HG03045 (cell line): Measurements from ENCODE around the gene SERPINB1.
A peak's percentile ranks its signal among the peaks of the same experiment; 100 is the strongest.
"Not testable (repeated sequence)": the region's sequence is repeated elsewhere in the genome, so short reads cannot be mapped to it uniquely, and the experiment has no call there.

Experiments used
- ATAC-seq: cut with Tn5 transposase; IDR thresholded peaks from one replicate; pipeline ENCODE4 v1.9.1; 2021; ENCODE audit warnings: mild to moderate bottlenecking, moderate library complexity; ENCODE audit not compliant: unreplicated experiment

SERPINB1 gene

GRCh38 chr6:2841264-2842138 lies at the start of gene SERPINB1:
Gene SERPINB1 (minus strand): TSS chr6:2841863. CDS start chr6:2840586, 1,277 bp downstream.
- ATAC-seq = peak; percentile 80

- ATAC-seq = no peak
Measured at GRCh38 chr6:2890976-2891767, 49.5 kb upstream of the SERPINB1 start.

GRCh38 chr6:2885967-2886735 lies 44.5 kb upstream of the SERPINB1 start:
- no peak for ATAC-seq

- ATAC-seq = no peak
Measured at GRCh38 chr6:2884804-2885203, 43.1 kb upstream of the SERPINB1 start.

- no peak for ATAC-seq
Measured at GRCh38 chr6:2883673-2884072, 42.0 kb upstream of the SERPINB1 start.

- ATAC-seq = no peak
Measured at GRCh38 chr6:2881423-2881822, 39.8 kb upstream of the SERPINB1 start.

- not testable (repeated sequence) for ATAC-seq
Measured at GRCh38 chr6:2880156-2880555, 38.5 kb upstream of the SERPINB1 start.

GRCh38 chr6:2877960-2878359 lies 36.3 kb upstream of the SERPINB1 start:
- ATAC-seq = no peak

- no peak for ATAC-seq
Measured at GRCh38 chr6:2877057-2877882, 35.6 kb upstream of the SERPINB1 start.

- ATAC-seq = peak; percentile 43
Measured at GRCh38 chr6:2876210-2877056, 34.8 kb upstream of the SERPINB1 start.

- peak; percentile 31 for ATAC-seq
Measured at GRCh38 chr6:2875359-2876191, 33.9 kb upstream of the SERPINB1 start.

GRCh38 chr6:2873643-2874042 lies 32.0 kb upstream of the SERPINB1 start:
- no peak for ATAC-seq

GRCh38 chr6:2872423-2873358 lies 31.0 kb upstream of the SERPINB1 start:
- ATAC-seq = no peak

- ATAC-seq = no peak
Measured at GRCh38 chr6:2871953-2872352, 30.3 kb upstream of the SERPINB1 start.

GRCh38 chr6:2871102-2871501 lies 29.4 kb upstream of the SERPINB1 start:
- no peak for ATAC-seq

- ATAC-seq = no peak
Measured at GRCh38 chr6:2870046-2870636, 28.5 kb upstream of the SERPINB1 start.

GRCh38 chr6:2868637-2869036 lies 27.0 kb upstream of the SERPINB1 start:
- ATAC-seq = no peak
